DMS53 treated with DMSO at 0.1 percent for 48 hours (cell line): ENCODE data around the gene SARS1.
"Not testable (repeated sequence)": the region's sequence is repeated elsewhere in the genome, so short reads cannot be mapped to it uniquely, and the experiment has no call there.

Source experiments
- DNase-seq: peaks from one replicate; lab custom pipeline; 2025; ENCODE audit not compliant: unreplicated experiment; lab: John Stamatoyannopoulos, UW

SARS1 gene

GRCh38 chr1:109272831-109273547, 59.3 kb downstream of the SARS1 start:
- no peak for DNase-seq

GRCh38 chr1:109273570-109274288, 60.0 kb downstream of the SARS1 start:
- no peak for DNase-seq

- DNase-seq: no peak
These were observed 61.1 kb downstream of the SARS1 start for GRCh38 chr1:109274533-109275476.

DNA sequence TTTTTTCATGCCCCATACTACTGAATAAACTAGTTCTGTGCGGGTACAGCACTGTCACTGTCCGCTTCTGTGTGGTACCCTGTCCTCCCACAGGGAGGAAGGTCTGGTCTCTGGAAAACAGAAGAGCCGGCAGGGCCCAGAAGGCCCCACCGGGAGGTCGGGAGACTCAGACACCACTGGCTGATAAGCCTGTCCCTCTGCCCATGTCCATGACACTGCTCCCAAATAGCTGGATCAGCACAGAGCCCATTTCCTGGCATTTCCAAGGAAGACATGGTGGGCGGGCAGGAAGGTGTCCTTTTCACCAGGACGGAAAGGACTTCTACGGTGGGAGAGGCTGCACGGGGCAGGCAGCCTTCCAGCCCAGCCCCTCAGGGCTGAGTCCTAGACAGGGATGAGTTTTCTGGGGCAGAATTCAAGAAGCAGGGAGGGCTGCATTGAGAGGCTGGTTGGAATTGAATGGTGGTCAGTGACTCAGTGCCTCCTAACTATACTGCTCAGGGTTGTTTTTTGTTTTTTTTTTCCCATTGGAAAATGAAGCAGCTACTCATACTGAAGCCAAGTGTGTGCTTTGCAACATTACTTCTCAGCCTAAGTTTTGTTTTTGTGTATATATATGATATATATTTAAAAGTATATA, 62.1 kb downstream of the SARS1 start:
- DNase-seq: no peak

DNA sequence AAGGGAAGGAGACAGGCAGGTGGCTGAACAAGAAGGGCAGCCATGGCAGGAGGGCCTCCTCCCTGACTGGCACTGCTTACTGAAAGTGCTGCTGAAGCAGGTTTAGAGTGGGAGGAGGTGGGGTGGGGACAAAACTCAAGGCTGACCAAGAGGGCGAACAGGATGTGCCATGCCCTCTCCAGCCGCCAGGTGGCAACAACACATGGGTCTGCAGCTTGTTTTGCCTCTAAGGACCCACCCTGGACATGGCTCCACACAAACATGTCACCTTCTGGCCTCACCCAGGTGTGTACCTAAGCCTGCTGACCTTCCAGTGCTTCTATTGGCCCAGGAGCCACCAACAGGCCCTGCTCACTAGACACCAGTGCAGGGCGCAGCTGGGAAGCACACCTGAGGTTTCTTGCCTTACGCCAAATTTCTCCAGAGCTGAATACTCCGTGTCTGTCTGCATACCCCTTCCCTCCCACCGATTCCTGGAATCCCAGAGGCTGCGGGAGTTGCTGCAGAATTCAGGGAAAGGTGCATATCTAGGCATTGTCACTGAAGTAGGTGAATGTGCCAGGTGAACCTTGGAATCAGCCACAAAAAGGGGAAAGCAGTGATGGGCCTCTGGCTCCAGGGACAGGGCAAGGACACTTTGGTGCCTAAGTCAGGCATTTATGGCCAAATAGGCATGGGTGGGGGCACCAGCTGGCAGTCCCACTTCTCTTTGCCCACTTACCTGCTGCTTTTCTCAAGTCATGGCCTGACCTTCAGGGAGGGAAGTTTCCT, 63.9 kb downstream of the SARS1 start:
- DNase-seq: peak; percentile 66

GRCh38 chr1:109279615-109280278, 66.0 kb downstream of the SARS1 start:
- no peak for DNase-seq

- DNase-seq: no peak
These were observed 67.1 kb downstream of the SARS1 start for GRCh38 chr1:109280862-109281261.

GRCh38 chr1:109281680-109282496, 68.2 kb downstream of the SARS1 start:
- DNase-seq: no peak

DNA sequence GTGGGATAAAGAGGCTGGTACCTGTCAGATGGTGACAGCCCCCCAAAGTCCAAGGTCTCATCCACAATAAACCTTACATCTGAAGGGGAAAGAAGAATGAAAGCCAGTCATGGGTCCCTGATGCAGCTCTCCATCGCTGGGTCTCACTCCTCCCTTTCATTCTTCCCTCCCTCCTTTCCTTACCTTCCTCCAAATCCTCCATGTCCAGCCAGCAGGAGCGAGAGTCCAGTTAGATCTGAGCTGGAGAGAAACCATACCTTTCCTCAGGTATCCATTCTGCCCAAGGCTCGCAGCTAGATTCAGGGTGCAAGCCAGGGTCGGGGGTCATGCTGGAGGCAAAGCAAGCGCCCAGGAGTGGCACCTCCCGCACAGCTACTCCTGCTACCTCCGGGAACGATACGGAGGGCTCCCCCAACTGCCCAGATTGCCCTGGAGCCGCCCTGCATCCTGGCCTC, 68.8 kb downstream of the SARS1 start:
- peak; percentile 13 for DNase-seq

DNA sequence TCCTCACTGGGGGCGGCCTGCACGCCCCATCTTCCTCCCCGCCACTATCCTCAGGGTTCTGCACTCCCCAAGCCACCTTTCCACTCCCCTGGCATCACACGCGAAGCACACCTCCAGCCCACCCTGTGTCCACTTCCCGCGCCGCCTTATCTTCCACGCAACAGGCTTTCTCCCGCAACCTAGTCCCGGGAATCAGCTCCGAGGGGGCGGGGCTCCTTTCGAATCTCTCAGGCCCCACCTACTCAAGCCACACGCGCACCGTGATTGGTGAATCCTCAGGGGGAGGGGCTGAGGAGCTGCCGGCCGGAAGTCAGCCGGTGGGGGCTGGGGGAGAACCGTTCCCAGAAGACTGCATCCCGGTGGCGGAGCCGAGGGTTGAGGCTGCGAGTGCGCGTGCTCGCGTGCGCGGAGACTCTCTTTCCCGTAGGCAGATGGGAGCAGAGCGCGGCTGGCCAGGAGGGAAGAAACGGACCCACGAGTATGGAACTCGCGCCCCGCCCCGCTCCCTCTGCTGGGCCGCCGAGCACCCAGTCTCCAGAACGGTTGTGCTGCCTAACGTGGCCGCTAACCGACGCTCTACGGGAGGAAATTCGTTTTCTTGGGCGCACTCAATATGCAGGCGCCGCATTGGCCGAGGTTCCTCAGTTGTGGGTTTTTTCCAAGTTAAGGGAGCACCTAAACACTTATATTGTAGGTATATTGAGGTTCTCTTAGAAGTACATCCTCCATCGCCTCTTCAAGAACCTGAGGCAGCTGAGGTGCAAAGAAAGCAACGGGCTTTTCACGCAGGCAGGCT, 69.4 kb downstream of the SARS1 start, which contains the start of gene PSRC1:
TSS of gene PSRC1 (minus strand) at position 194 of the 796 bp plus-strand sequence.
- DNase-seq: peak; percentile 95

DNA sequence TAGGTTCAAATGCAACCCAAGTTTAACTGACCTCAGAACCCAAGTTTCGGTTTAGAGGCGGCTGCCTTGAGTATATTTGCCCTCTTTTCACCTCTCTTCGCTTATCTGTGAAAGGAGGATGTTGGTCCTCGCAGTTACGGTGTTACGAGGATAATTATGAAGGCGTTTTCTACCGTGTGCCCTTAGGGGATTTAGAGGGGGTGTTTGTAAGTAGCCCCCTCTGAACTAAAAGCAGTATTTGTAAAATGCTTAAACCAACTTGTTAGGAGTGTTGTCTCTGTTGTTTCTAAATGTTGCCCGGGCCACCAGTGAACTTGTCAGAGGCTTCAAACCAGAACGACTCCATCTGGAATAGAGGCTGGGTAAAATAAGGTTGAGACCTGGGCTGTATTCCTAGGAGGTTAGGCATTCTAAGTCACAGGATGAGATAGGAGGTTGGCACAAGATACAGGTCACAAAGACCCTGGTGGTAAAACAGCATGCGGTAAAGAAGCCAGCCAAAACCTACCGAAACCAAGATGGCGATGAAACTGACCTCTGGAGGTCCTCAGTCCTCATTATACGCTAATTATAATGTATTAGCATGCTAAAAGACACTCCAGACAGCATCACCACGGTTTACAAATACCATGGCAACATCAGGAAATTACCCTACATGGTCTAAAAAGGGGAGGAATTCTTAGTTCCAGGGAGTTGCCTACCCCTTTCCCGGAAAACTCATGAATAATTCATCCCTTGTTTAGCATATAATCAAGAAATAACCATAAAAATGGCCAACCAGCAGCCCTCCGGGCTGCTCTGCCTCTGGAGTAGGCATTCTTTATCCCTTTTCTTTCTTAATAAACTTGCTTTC, 70.3 kb downstream of the SARS1 start:
- peak; percentile 38 for DNase-seq

DNA sequence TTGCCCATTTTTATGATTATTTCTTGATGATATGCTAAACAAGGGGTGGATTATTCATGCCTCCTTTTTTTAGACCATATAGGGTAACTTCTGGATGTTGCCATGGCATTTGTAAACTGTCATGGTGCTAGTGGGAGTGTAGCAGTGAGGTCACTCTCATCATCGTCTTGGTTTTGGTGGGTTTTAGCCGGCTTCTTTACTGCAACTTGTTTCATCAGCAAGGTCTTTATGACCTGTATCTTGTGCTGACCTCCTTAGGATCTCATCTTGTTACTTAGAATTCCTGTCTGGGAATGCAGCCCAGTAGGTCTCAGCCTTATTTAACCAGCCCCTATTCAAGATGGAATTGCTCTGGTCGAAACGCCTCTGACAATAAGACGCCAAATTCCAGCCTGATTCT, 73.0 kb downstream of the SARS1 start:
- DNase-seq: not testable (repeated sequence)
